AG04449 (cell line): ENCODE data around the gene OSBPL6.

ENCODE experiments used
- CTCF ChIA-PET: fragments of 350-600 bp; formaldehyde crosslinking; extraction: SDS; loops from one replicate; lab custom pipeline; 2021; ENCODE audit warnings: antibody characterized with exemption; lab: Yijun Ruan, JAX
- POLR2A ChIA-PET: fragments of 400-600, 350-600 bp; formaldehyde crosslinking; extraction: SDS; loops from one replicate; lab custom pipeline; 2020; ENCODE audit warnings: antibody characterized with exemption, inconsistent platforms; lab: Yijun Ruan, JAX
- DNase-seq: peaks from one replicate; pipeline ENCODE4 v3.0.0-alpha.2; 2010; ENCODE audit warnings: low read depth, low spot score
- H3K4me3 ChIP-seq: 2 replicates; pipeline ENCODE4 v1.5.1; 2011; ENCODE audit warnings: low read depth, mild to moderate bottlenecking, control low read depth, low read length
- CTCF ChIP-seq: IDR thresholded peaks from one replicate; pipeline ENCODE4 v1.5.1; 2011; ENCODE audit warnings: mild to moderate bottlenecking, moderate library complexity, low read length, control low read depth, inconsistent platforms; ENCODE audit not compliant: insufficient read depth; ENCODE audit errors: missing control alignments

OSBPL6 gene

GRCh38 chr2:178394859-178395258, 200.5 kb downstream of the OSBPL6 start:
- no peak overlapping the region for H3K4me3 ChIP-seq
- ChIA-PET POLR2A (no interaction called here), CTCF (interaction anchor here (1.0 to 7.1 kb wide), 12 partner anchors 9 to 266 kb away, joined by 3 to 101 read pairs (median 5); no protein-coding TSS in a partner anchor)
- DNase-seq, result no peak
- no peak for TF ChIP-seq CTCF

- no peak for TF ChIP-seq CTCF
- ChIA-PET CTCF (interaction anchor here (1.1 to 7.1 kb wide), 12 partner anchors 8 to 267 kb away, joined by 3 to 101 read pairs (median 5); no protein-coding TSS in a partner anchor), POLR2A (no interaction called here)
- no peak overlapping the region for H3K4me3 ChIP-seq
- DNase-seq, result no peak
Measured at GRCh38 chr2:178395295-178395694, 201.0 kb downstream of the OSBPL6 start.

GRCh38 chr2:178395941-178396570, 201.7 kb downstream of the OSBPL6 start:
- TF ChIP-seq CTCF, result no peak
- POLR2A ChIA-PET, result no interaction called here
- no peak for DNase-seq
- CTCF ChIA-PET, result interaction anchor here (1.1 to 7.1 kb wide), 19 partner anchors 7 to 284 kb away, joined by 3 to 101 read pairs (median 5); partner anchors contain the start of gene RBM45
- no peak overlapping the region for H3K4me3 ChIP-seq

- TF ChIP-seq CTCF, result peak; percentile 42
Measured at GRCh38 chr2:178397002-178397605, 202.8 kb downstream of the OSBPL6 start.

GRCh38 chr2:178401994-178402437, 207.7 kb downstream of the OSBPL6 start:
- TF ChIP-seq CTCF, result no peak
- no peak overlapping the region for H3K4me3 ChIP-seq
- ChIA-PET CTCF (interaction anchor here (1.1 to 7.0 kb wide), 5 partner anchors 9 to 270 kb away, joined by 3 to 74 read pairs (median 7); no protein-coding TSS in a partner anchor), POLR2A (no interaction called here)
- DNase-seq, result no peak

More at GRCh38 chr2:178397002-178397605, 202.8 kb downstream of the OSBPL6 start:
- H3K4me3 ChIP-seq, result no peak overlapping the region
- CTCF ChIA-PET, result interaction anchor here (0.7 to 7.1 kb wide), 26 partner anchors 9 to 285 kb away, joined by 3 to 101 read pairs (median 4); partner anchors contain the start of gene RBM45
- no peak for DNase-seq
- POLR2A ChIA-PET, result no interaction called here

- DNase-seq, result no peak
- H3K4me3 ChIP-seq, result no peak overlapping the region
- TF ChIP-seq CTCF, result no peak
- POLR2A ChIA-PET, result interaction anchor here (1.8 kb wide), 1 partner anchor 10 kb away, joined by 8 read pairs; no protein-coding TSS in a partner anchor
- CTCF ChIA-PET, result interaction anchor here (0.9 to 7.0 kb wide), 5 partner anchors 11 to 419 kb away, joined by 3 to 74 read pairs (median 38); partner anchors contain the start of gene RBM45
Measured at GRCh38 chr2:178403671-178404306, 209.5 kb downstream of the OSBPL6 start.
